ENCODE data around the gene DLGAP1. TPM values are rescaled to one million over a fixed set of nuclear protein-coding genes. Genes with fewer than 3 reads are reported as not detected.

The DLGAP1 gene
- total and polyA plus RNA-seq, 10 of the 15 experiments (the other 5 are each of a cell fraction or from before 2014, with no cell fraction given): 0.23 to 27.6 (median 1.9) TPM

DNA sequence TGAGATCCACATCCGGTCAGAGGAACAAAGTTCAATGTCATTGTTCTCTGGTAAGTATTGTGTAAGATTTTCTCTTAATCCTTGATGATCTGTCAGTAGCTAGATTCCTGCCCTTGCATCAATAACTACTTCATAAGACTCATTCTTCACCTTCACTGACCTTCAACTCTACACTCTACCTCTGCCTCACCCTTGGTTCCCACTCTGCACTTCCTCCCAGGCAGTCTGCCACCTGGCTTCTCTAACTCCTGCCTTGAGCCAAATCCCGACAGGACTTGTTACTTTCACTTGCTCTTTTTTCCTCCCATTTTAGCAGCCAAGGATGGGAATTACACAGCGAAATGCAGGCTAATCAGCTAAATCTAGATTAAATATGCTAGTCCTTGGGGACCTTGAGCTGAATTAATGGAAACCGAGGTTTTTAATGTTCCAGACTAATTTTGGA lies 190.7 kb downstream of the DLGAP1 start (continued):
- no peak for TF ChIP-seq JUND (IDR thresholded peaks at IDR 0.05; ENCODE audit: low read depth, low read length)
- TF ChIP-seq PAX8 (IDR thresholded peaks at IDR 0.05): no peak

DNA sequence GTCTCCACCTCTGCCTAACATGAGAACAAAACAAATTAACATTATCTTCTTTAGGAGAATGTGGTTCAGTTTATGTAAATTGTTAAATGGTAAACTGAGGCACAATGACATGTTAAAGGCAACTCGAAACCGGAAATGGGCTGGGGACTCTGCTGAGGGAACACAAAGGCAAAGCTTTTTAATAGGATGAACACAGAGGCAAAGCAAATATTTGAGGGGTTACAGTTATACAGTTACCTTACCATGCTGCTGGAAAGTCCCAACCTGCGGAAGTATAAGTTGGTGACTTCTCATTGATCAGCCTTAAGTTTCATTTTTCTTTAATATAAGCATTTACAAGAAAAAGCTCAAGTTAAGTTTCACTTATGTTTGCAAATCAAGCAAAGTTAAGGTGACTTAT lies 195.0 kb downstream of the DLGAP1 start:
- Histone ChIP-seq H3K4me3 (no peak overlapping the region), H4K20me1 (ENCODE audit: control insufficient read depth, insufficient read depth) (no peaks in the 10 kb centered on the region), H2AFZ (ENCODE audit: control insufficient read depth, low read depth, low read length) (no peak overlapping the region), H3K4me1 (ENCODE audit: control insufficient read depth, insufficient read depth, low read length) (no peaks in the 10 kb centered on the region), H3K4me2 (ENCODE audit: control insufficient read depth, insufficient read depth) (no peak overlapping the region), H3K27me3 (replicated peaks in 1 of 2; ENCODE audit: control insufficient read depth in 2 of 2, insufficient read depth in 2 of 2, low read length in 1 of 2) (no peaks in the 10 kb centered on the region), H3K9me3 (replicated peaks; ENCODE audit: control insufficient read depth, insufficient read depth, low read length) (no peaks in the 10 kb centered on the region; the same call in 2 of the 3 replicates), H3K27ac (ENCODE audit: control insufficient read depth, insufficient read depth) (no peak overlapping the region), H3K9ac (ENCODE audit: control insufficient read depth, insufficient read depth, low read length) (no peak overlapping the region), H3K79me2 (ENCODE audit: control insufficient read depth, insufficient read depth, low read length) (no peaks in the 10 kb centered on the region; the same call in 1 of the 2 replicates), H3K36me3 (ENCODE audit: control insufficient read depth in 2 of 2, insufficient read depth in 2 of 2, low read length in 1 of 2) (no peaks in the 10 kb centered on the region; a peak in 1 of 4 replicates)
- 56% methylated on average over 3 of the region's 3 CpGs for WGBS (ENCODE audit: insufficient coverage, insufficient replicate concordance, low lambda C conversion rate, missing lambda C conversion rate)
- peak; percentile 78 for ATAC-seq
- ChIA-PET RAD21 (ENCODE audit: unreplicated experiment) (interaction anchor here (0.8 to 3.5 kb wide), 18 partner anchors 10 to 381 kb away, joined by 3 to 41 read pairs (median 6); no protein-coding TSS in a partner anchor), CTCF (interaction anchor here (0.6 to 3.3 kb wide), 7 partner anchors 10 to 91 kb away, joined by 3 to 24 read pairs (median 5); no protein-coding TSS in a partner anchor), POLR2A (interaction anchor here (0.5 to 3.6 kb wide), 7 partner anchors 8 to 164 kb away, joined by 3 to 28 read pairs (median 5); no protein-coding TSS in a partner anchor), SMC1A (ENCODE audit: uncharacterized antibody, unreplicated experiment) (interaction anchor here (0.6 to 4.0 kb wide), 18 partner anchors 10 to 378 kb away, joined by 3 to 66 read pairs (median 4); partner anchors contain the start of gene DLGAP1)
- DNase-seq (ENCODE audit: low read depth, low spot score): no peak
- BruUV-seq (replicated peaks): no TSS peak
- intact Hi-C loops (cut with micrococcal nuclease; ENCODE audit: unreplicated experiment): no loop called here
- no peak for FAIRE-seq
- in situ Hi-C loops (cut with MboI): loop anchor here (10.0 to 25.0 kb wide), 3 partner anchors 795 to 1298 kb away; partner anchors contain the start of gene MYL12B
- TF ChIP-seq, protein P1, sequence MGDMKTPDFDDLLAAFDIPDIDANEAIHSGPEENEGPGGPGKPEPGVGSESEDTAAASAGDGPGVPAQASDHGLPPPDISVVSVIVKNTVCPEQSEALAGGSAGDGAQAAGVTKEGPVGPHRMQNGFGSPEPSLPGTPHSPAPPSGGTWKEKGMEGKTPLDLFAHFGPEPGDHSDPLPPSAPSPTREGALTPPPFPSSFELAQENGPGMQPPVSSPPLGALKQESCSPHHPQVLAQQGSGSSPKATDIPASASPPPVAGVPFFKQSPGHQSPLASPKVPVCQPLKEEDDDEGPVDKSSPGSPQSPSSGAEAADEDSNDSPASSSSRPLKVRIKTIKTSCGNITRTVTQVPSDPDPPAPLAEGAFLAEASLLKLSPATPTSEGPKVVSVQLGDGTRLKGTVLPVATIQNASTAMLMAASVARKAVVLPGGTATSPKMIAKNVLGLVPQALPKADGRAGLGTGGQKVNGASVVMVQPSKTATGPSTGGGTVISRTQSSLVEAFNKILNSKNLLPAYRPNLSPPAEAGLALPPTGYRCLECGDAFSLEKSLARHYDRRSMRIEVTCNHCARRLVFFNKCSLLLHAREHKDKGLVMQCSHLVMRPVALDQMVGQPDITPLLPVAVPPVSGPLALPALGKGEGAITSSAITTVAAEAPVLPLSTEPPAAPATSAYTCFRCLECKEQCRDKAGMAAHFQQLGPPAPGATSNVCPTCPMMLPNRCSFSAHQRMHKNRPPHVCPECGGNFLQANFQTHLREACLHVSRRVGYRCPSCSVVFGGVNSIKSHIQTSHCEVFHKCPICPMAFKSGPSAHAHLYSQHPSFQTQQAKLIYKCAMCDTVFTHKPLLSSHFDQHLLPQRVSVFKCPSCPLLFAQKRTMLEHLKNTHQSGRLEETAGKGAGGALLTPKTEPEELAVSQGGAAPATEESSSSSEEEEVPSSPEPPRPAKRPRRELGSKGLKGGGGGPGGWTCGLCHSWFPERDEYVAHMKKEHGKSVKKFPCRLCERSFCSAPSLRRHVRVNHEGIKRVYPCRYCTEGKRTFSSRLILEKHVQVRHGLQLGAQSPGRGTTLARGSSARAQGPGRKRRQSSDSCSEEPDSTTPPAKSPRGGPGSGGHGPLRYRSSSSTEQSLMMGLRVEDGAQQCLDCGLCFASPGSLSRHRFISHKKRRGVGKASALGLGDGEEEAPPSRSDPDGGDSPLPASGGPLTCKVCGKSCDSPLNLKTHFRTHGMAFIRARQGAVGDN (IDR thresholded peaks at IDR 0.05): peak; percentile 84
- TF ChIP-seq, protein P2, sequence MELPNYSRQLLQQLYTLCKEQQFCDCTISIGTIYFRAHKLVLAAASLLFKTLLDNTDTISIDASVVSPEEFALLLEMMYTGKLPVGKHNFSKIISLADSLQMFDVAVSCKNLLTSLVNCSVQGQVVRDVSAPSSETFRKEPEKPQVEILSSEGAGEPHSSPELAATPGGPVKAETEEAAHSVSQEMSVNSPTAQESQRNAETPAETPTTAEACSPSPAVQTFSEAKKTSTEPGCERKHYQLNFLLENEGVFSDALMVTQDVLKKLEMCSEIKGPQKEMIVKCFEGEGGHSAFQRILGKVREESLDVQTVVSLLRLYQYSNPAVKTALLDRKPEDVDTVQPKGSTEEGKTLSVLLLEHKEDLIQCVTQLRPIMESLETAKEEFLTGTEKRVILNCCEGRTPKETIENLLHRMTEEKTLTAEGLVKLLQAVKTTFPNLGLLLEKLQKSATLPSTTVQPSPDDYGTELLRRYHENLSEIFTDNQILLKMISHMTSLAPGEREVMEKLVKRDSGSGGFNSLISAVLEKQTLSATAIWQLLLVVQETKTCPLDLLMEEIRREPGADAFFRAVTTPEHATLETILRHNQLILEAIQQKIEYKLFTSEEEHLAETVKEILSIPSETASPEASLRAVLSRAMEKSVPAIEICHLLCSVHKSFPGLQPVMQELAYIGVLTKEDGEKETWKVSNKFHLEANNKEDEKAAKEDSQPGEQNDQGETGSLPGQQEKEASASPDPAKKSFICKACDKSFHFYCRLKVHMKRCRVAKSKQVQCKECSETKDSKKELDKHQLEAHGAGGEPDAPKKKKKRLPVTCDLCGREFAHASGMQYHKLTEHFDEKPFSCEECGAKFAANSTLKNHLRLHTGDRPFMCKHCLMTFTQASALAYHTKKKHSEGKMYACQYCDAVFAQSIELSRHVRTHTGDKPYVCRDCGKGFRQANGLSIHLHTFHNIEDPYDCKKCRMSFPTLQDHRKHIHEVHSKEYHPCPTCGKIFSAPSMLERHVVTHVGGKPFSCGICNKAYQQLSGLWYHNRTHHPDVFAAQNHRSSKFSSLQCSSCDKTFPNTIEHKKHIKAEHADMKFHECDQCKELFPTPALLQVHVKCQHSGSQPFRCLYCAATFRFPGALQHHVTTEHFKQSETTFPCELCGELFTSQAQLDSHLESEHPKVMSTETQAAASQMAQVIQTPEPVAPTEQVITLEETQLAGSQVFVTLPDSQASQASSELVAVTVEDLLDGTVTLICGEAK (IDR thresholded peaks at IDR 0.05; ENCODE audit: borderline replicate concordance): peak; percentile 74; the same call in 1 of the 2 replicates
- TF ChIP-seq MYC (IDR thresholded peaks at IDR 0.05; ENCODE audit: insufficient read depth, insufficient read length, insufficient replicate concordance, low read length, severe bottlenecking) (no peak), TARDBP (IDR thresholded peaks at IDR 0.05; ENCODE audit: borderline replicate concordance) (no peak)
- TF ChIP-seq, protein P3, sequence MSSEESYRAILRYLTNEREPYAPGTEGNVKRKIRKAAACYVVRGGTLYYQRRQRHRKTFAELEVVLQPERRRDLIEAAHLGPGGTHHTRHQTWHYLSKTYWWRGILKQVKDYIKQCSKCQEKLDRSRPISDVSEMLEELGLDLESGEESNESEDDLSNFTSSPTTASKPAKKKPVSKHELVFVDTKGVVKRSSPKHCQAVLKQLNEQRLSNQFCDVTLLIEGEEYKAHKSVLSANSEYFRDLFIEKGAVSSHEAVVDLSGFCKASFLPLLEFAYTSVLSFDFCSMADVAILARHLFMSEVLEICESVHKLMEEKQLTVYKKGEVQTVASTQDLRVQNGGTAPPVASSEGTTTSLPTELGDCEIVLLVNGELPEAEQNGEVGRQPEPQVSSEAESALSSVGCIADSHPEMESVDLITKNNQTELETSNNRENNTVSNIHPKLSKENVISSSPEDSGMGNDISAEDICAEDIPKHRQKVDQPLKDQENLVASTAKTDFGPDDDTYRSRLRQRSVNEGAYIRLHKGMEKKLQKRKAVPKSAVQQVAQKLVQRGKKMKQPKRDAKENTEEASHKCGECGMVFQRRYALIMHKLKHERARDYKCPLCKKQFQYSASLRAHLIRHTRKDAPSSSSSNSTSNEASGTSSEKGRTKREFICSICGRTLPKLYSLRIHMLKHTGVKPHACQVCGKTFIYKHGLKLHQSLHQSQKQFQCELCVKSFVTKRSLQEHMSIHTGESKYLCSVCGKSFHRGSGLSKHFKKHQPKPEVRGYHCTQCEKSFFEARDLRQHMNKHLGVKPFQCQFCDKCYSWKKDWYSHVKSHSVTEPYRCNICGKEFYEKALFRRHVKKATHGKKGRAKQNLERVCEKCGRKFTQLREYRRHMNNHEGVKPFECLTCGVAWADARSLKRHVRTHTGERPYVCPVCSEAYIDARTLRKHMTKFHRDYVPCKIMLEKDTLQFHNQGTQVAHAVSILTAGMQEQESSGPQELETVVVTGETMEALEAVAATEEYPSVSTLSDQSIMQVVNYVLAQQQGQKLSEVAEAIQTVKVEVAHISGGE (CRISPR knock-in tag; IDR thresholded peaks at IDR 0.05): peak; percentile 63
